ENCODE data around the gene EFCAB6.
A peak's percentile ranks its signal among the peaks of the same experiment; 100 is the strongest.

The EFCAB6 gene, protein sequence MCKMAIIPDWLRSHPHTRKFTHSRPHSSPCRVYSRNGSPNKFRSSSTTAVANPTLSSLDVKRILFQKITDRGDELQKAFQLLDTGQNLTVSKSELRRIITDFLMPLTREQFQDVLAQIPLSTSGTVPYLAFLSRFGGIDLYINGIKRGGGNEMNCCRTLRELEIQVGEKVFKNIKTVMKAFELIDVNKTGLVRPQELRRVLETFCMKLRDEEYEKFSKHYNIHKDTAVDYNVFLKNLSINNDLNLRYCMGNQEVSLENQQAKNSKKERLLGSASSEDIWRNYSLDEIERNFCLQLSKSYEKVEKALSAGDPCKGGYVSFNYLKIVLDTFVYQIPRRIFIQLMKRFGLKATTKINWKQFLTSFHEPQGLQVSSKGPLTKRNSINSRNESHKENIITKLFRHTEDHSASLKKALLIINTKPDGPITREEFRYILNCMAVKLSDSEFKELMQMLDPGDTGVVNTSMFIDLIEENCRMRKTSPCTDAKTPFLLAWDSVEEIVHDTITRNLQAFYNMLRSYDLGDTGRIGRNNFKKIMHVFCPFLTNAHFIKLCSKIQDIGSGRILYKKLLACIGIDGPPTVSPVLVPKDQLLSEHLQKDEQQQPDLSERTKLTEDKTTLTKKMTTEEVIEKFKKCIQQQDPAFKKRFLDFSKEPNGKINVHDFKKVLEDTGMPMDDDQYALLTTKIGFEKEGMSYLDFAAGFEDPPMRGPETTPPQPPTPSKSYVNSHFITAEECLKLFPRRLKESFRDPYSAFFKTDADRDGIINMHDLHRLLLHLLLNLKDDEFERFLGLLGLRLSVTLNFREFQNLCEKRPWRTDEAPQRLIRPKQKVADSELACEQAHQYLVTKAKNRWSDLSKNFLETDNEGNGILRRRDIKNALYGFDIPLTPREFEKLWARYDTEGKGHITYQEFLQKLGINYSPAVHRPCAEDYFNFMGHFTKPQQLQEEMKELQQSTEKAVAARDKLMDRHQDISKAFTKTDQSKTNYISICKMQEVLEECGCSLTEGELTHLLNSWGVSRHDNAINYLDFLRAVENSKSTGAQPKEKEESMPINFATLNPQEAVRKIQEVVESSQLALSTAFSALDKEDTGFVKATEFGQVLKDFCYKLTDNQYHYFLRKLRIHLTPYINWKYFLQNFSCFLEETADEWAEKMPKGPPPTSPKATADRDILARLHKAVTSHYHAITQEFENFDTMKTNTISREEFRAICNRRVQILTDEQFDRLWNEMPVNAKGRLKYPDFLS (N-terminal part only)
- 0.31 to 0.47 reads per million in 2 donors for total RNA-seq

DNA sequence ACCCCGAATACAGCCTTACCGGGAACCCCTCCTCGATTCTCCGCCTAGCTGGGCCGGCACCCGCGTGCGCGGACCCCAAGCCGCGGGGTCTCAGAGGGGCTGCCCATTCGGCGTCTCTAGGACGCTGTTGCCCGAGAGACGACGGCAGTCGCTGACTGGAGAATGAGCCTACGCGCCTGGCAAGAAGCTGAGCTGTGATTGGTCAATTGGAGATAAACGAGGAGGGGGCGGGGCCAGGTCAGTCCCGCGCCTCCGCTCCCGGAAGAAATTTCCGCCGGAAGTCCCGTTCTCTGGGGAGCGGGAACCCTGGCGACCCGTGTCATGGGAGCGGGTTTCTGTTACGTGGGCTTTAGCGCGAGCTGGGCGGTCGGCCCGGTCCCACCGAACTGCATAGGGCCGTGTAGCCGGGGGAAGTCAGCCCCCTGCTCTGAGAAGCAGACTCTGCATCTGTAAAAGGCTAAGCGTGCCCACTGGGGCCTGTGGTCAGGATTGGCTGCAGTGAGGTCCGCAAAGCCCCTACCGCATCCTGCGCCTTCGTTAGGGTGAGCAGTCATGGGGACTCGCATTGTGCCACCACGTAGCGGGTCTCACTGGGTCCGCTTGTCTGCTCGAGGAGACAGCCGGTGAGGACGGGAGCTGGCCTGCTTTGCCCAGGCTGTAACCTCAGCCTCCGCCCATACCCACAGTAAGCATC is at the start of gene EFCAB6:
Gene EFCAB6, minus strand, starts transcription at position 157 of the 694 bp plus-strand sequence. CDS start 29,987 bp downstream, outside the sequence.
- DNase-seq: peak; percentile 73 to 91 (median 84)

DNA sequence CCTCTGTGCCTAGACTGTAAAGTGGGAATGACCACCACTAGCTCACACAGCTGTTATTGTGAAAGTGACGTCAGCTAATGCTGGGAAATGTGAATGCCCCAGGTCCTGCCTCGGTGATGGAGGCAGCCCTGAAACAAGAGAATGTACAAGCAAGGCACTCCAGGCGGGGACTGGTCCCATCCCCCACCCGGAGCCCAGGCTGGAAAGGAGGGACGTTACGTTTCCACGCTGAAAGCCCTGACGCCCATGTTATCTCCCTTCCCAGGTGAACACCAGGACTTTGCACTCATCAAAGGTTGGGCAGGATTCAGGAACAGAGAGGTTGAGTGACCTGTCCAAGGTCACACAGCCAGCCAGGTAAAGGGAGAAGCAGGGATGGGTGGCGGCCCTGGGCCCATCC is 49.4 kb upstream of the EFCAB6 start:
- no peak for DNase-seq

DNA sequence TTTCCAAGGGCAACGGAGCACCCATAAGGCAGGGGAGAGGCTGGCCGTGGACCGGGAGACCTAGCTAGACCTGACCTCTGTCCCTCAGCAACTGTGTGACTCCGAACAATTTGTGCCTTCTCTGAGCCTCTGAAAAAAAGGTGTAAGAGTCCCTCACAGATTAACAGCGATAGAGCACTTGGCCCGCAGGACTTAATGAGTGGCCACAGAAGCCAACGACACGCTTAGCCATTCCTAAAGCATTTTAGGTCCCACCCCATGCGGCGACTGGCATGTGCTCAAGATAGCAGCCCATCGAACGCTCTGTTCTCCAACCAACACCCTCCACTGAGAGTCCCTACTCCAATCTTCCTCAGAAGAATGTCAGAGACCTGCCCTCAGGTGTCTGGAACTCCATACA is 48.7 kb upstream of the EFCAB6 start:
- no peak for DNase-seq

DNA sequence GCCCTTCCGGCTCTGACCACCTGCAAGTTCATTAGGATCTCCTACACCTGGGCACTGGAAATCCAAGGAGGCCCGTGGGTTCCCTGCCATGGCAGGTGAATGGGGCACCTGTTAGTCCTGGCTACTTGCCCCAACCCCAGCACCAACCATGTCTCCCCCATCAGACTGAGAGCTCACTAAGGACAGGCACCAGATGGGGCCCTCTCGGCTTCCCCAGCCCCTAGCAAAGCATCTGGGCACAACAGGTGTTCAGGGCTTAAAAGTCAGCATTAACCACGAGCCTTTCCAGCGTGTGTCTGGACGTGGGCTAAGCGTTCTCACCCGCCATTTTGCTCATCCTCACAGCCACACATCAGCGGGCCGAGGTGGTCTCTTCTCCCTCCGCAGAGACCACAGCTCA is 48.0 kb upstream of the EFCAB6 start:
- no peak for DNase-seq

DNA sequence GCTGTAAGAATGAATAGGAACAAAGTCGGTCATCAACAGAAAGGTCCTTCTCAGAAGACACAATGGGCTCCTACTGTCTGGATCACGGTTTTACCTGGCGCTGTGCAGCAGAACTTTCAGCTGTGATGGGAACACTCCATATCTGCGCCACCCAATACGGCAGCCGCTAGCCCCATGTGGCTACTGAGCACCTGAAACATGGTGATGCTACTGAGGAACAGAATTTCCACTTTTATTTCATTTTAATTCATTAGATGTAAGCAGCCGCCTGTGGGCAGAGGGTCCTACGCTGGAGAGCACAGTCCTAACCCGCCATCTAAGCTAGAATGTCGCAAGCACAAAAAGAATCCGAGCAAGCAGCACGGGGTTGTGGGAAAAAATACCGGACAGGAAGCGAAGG is 47.5 kb upstream of the EFCAB6 start:
- DNase-seq: no peak

DNA sequence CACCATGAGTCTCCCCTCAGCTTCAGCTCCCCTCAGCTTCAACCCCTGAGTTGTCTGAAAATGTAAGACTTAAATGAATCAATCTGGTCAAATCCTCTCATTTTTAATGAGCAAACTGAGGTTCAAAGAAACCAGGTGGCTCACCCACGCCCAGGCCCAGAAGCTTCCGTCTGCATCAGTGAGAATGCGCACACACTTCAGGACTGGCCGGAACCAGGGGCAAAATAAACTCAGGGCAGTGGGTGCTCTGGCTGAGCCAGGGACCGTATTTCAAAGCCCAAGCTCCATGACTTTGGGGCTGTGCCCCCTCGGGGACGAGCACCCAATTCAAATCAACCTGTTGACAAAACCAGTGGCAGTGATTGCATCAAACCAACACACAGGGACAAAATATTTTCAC is 47.1 kb upstream of the EFCAB6 start:
- DNase-seq: no peak

DNA sequence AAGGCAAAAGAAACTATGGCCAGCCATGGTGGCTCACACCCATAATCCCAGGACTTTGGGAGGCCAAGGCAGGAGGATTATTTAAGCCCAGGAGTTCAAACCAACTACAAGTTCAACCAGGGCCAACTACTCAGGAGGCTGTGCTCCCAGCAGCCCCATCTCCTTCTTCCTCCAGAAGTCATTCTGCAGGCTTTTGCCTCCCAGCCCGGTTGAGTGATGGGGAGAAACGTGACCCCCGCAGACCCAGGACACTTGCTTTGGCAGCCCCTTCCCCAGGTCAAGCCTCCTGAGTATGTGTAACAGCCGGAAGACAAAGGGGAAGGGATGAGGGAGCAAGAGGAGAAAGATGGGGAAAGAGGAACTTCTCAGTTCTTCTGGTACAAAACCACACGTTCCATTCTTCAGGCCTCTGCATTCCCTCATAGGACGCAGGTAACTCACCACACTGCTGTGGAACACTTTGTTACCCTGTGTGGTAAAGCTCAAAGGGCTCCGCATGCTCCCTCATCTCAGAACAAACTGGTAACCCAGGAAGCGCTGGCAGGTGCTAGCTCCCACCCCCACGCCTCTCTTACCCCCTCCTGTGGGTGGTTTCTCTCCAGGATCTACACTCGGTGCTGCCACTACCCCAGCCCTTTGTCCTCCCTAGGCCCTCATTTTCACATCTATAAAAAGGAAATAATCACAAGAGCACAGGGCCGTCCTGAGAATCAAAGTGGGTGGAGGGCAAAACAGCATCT is 46.2 kb upstream of the EFCAB6 start:
- no peak for DNase-seq

DNA sequence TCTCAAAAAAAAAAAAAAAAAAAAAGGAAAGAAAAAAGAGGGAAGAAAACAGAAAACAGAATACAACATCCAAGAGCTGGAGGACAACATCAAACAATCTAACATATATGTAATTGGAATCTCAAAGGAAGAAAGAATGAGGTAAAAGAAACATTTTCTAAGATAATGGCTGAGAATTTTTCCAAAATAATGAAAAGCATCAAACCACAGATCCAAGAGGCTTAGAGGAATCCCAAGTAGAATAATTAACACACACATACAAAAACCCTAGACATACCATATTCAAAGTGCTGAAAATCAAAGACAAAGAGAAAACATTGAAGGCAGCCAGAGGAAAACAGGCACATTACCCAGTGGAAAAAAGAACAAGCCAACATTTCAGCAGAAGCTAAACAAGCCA is 45.3 kb upstream of the EFCAB6 start:
- DNase-seq: no peak

DNA sequence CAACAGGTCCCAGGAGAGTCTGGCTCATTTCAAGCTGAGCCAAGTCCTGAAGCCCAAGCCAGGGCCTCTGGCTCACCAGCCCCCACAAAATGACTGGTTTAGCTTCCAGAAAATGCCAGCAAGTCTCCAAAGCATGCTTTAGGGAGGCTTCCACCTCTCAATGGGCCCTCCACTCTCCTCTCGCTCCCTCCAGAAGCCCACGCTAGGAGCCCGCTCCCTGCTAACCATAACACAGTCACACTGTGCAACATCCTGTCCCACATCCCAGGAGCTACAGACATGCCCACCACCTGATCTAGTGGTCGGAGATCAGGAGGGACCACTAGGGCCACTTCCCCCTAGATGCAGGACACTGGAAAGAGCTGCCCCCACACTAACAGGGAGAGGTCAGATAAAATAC is 43.3 kb upstream of the EFCAB6 start:
- DNase-seq: no peak

DNA sequence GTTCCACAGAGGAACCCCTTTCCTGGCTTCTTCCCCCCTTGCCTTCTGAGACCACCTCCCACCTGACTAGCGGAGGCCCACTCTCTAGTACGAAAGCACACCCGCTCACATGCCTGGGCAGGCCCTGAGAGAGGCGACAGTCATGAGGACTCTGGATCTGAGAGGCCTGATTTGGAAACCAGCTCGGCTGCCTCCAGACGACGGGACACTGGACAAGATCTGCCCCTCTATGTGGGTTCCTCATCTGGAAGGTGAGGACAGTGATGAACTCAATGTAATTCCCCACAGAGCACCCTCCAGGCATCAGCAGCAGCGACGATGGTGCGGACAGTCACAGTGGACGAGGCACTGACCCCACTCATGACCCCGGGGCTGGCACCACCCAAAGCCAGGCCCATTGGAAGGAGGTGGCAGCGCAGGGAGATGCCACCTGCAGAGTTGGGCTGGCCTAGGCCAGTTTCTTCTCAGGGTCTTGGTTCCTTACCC is 42.7 kb upstream of the EFCAB6 start:
- no peak for DNase-seq

DNA sequence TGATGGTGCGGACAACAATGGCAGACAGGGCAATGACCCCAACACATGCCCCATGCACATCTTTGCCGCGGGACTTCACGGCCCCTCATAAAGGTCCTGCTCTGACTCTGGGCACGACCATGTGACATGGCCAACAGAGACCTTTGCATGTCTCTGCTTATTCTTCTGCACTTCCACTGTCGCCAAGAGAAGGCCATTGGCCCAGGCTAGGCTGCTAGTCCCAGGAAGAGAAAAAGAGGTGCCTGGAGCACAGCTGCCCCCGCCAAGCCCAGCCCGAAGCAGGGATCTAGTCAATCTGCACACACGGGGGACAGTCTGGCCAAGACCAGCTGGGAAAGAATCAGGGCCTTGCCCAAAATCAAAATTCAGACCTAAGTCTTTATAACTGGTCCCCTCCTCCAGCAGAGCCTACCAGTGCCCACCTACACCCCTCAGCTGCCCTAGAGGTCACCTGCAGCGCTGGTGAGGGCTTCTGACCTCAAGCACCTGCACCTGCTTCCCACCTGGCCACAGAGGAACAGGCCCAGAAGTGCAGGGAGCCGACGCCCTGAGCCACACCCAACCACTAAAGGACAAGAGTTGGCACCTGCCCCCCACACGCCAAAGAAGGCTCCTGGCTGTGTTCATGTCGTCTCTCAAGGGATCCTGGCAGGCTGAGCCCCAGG is 42.1 kb upstream of the EFCAB6 start:
- DNase-seq: no peak

DNA sequence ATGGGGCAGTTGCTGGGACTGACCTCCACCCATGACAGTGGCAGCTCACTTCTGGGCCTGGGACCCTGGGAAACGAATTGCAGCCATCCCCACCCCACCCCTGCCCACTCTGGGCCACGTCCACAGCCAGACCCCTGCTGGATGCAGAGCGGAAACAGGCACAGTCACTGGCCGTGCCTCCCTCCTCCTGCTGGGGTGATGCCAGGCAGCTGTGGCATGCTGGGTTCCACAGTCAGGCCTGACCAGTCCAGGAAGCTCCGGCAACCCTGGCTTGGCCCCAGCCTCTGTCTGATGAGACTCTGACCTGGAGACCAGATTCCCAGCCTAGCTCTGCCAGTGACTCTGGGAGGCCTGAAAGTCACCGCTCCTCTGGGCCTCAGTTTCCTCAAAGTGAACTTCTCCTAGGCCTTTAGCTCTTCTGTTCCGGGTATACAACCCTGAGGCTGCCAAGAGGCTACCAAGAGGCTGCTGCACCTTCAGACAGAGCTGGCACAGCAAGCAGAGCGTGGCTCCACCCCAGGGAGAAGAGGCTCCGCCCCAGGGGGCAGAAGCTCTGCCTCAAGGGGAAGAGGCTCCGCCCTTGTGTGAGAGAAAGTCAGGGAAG is 41.3 kb upstream of the EFCAB6 start:
- DNase-seq: no peak

DNA sequence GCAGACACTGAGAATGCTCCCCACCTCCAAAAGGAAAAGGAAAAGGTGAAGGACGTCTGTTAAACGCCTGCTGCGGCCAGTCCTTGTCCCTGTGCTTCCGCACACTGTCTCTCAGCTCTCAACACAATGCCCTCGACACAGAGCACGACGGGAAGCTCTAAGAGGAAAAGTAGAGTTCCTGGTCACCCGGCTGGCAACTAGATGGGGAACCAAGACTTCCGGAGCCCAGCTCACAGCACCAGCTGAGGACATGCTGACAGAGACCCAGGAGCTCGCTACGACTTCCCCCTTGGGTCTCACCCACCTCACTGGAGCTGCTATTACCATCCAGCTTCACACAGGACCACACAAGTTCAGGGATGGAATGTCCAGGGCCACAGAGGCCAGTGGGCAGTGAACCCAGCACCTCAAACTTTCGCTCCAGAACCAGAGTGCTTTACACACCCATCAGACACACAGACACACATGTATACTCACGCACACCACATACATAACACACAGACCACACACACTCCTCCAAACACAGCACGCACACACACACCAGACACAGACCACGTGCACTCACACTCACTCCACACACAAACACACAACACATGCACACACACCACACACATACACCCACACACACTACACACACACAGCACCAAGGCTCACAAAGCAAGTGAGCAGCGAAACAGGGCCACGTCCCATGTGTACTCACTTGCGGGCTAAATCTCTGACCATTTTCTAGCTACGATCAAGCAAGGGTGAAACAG is 40.6 kb upstream of the EFCAB6 start:
- no peak for DNase-seq

DNA sequence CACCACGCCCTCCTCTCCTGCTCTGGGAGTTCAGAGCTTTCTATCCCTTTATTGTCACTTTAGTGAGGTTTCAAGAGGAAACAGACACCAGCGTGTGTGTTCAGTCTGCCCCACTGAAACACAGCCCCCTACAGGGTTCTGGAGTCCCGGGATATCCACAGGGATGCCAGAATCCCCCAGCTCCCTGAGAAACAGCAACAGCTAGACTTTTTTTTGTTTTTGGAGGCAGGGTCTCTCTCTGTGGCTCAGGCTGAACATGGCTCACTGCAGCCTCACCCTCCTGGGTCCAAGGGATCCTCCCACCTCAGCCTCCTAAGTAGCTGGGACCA is 39.8 kb upstream of the EFCAB6 start:
- no peak for DNase-seq

DNA sequence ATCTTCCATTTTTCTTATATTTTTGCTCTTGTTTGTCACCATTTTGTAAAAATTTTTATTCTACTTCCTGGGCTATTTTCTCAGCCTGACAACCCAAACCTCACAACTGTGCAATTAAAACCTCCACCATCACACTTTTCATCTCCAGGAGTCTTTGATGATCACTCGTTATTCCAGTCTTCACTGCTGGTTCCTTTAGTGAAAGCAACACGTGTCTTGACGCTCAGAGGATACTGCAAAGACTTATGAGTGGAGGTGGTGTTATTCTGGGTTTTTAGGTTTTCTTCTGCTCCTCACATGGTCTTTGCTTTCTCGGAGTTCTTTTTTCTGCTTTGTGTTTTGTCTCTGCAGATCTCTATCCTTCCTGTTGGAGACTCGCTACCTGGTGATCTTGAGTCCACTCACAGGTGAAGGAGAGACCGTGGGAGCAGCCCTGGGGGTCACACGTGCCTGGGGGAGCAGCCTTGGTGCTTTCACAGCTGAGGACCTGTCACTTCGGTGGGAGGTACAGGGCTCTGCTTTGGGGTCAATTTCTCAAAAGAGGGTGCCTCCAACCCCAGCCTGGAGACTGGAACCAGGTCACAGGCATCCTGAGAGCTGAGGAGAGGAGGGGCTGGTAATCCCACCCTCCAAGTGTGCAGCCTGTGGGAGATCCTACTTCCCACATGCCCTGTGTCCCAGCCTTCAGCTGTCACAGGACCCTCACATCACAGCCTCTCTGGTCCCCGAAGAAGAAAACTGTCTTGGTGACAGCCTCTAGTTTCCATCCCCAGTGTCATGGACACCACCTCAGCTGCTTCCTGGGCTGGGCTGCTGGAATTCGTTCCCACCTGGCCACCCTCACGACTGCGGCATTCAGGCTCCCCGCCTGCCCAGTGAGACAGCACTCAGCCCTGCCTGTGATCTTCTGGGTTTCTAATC is 39.2 kb upstream of the EFCAB6 start:
- no peak for DNase-seq

DNA sequence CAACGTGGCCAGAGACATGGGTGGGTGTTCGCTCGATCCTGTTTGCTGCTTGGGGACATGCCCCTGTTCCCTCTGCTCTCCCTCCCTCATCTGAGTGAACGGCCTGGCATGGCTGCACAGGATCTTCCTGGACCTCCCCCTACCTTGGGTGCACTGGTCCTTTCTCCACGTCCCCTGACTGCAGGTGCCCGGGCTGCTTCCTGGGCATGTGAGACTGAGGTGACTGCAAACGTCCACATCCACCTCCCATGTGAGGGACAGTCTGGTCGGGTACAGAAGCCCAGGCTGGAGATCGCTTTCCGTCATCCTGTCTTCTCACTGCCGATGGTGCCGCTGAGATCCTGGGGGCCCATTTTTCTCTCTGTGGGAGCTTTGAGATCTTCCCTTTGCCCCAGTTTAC is 38.4 kb upstream of the EFCAB6 start:
- DNase-seq: no peak

DNA sequence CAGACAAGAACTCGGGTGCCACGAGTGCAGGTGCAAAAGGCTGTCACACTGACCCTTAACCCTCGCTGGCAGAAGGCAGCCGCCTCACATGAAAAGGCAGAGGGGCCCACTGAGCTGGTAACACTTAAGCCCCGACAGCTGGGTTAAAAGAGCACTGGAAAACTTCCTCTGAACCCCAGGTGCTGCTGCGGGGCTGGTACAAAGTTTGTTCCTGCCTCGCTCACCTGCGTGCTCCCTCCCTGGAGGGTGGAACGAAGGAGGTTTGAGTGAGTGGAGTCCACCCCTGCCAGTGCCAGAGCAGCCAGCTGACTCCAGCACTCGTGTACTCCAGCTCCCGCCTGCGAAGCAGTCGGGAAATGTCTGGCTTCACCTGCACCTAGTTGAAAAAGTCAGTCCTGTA is 37.6 kb upstream of the EFCAB6 start:
- no peak for DNase-seq

DNA sequence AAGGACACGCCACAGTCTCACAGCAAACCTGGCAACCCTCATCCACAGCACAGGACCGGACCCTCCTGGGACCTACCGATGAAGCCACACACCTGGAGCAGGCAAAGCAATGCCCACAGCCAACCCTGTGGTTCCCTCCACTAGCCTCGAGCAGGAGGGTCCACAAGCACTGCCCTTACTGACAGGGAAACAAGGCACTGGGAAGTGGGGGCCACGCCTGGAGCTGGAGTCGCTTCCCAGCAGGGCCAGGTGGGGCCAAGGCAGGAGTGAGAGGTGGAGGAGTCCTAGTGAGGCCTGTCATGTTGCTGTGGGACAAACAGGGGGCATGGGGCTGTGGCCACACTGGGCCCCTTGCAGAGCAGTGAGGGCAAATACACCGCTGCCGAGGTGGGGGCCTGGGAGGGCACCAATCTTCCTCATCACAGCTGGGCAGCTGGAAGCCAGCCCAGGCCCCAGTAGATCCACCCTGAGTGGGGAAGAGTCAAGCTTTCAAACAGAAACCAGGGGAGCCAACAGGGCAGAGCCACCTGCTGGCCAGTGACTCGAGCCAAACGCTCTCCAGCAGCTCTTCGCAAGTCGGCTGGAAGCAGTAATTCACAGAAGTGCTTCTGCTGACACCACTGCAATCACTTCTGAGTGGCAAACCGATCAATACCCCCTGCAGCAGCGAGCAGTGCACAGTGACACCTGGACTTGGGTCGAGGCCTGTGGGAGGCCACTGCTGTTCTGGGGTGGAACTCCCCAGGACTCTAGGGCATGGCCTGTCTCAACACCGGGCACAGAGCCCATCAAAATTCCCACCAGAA is 36.5 kb upstream of the EFCAB6 start:
- DNase-seq: no peak

Measured in T-helper 2 cell (primary cell).